Liver (tissue), 3 donors: ENCODE measurements around the gene PFN2.

Experiments
- ATF3 ChIP-seq: IDR thresholded peaks from 2 replicates; pipeline ENCODE4 v1.6.1; 2016; ENCODE audit warnings: antibody characterized with exemption
- CTCF ChIP-seq: fragments of 150-350 bp; IDR thresholded peaks from 2 replicates; pipeline ENCODE4 v1.5.1; 2017; ENCODE audit warnings: improper control_type of control experiment, low read depth, low read length; ENCODE audit not compliant: missing input control
- EGR1 ChIP-seq, 2 donors: IDR thresholded peaks; 2 replicates each; pipeline ENCODE4 v1.6.1; 2016 to 2018; ENCODE audit warnings: antibody characterized with exemption in 2 of 2, low read depth in 2 of 2
- FOXA1 ChIP-seq: IDR thresholded peaks from 2 replicates; pipeline ENCODE4 v1.6.1; 2016; ENCODE audit warnings: antibody characterized with exemption
- GABPA ChIP-seq, 2 donors: IDR thresholded peaks in 1 of 2; conservative IDR thresholded peaks in 1 of 2; 2 replicates each; pipeline ENCODE4 v1.6.1; 2016; ENCODE audit warnings: antibody characterized with exemption in 2 of 2, mild to moderate bottlenecking in 1 of 2, moderate library complexity in 1 of 2
- JUND ChIP-seq, 2 donors: IDR thresholded peaks; 2 replicates each; pipeline ENCODE4 v1.6.1; 2016; ENCODE audit warnings: antibody characterized with exemption in 2 of 2
- RAD21 ChIP-seq, 2 donors: IDR thresholded peaks; 2 replicates each; pipeline ENCODE4 v1.6.1; 2016; ENCODE audit warnings: antibody characterized with exemption in 2 of 2, mild to moderate bottlenecking in 2 of 2
- REST ChIP-seq: IDR thresholded peaks from 2 replicates; pipeline ENCODE4 v1.6.1; 2016; ENCODE audit warnings: antibody characterized with exemption, mild to moderate bottlenecking
- SP1 ChIP-seq: IDR thresholded peaks from 2 replicates; pipeline ENCODE4 v1.6.1; 2018; ENCODE audit warnings: antibody characterized with exemption, mild to moderate bottlenecking
- TAF1 ChIP-seq: conservative IDR thresholded peaks from 2 replicates; pipeline ENCODE4 v1.6.1; 2016; ENCODE audit warnings: antibody characterized with exemption, mild to moderate bottlenecking
- ZBTB33 ChIP-seq: IDR thresholded peaks from 2 replicates; pipeline ENCODE4 v1.6.1; 2016; ENCODE audit warnings: antibody characterized with exemption
- TF ChIP-seq, protein P1 (sequence below): IDR thresholded peaks from 2 replicates; pipeline ENCODE4 v1.6.1; 2016; ENCODE audit warnings: antibody characterized with exemption
- donor health status: healthy.
- donor health status: healthy.

DNA sequence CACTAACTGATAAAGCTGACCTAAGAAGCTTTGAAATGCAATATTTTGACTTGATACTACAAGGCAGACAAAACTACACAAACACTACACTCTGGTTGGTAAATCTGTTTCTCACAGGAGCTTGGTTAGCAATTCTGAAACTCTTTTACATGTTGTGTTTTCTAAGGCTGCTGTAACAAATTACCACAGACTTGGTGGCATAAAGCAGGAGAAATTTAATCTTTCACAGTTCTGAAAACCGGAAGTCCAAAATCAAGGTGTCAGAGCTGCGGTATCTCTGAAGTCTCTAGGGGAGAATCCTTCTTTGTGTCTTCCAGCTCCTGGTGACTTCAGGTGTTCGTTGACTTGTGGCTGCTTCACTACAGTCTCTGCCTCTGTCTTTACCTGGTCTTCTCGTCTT is 12.9 kb upstream of the PFN2 start:
- no peak for TF ChIP-seq JUND (IDR thresholded peaks at IDR 0.05)
- no peak for TF ChIP-seq CTCF
- TF ChIP-seq, protein P1, sequence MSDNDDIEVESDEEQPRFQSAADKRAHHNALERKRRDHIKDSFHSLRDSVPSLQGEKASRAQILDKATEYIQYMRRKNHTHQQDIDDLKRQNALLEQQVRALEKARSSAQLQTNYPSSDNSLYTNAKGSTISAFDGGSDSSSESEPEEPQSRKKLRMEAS, result no peak
- no peak for TF ChIP-seq REST
- no peak for TF ChIP-seq ATF3
- TF ChIP-seq SP1, result no peak
- no peak for TF ChIP-seq FOXA1
- TF ChIP-seq TAF1, result no peak
- TF ChIP-seq ZBTB33, result no peak
- TF ChIP-seq GABPA (IDR thresholded peaks at IDR 0.05 in 1 of 2, conservative IDR thresholded peaks at IDR 0.05 in 1 of 2), result no peak
- TF ChIP-seq EGR1 (IDR thresholded peaks at IDR 0.05; ENCODE audit: low read depth in 2 of 2), result no peak
- no peak for TF ChIP-seq RAD21 (IDR thresholded peaks at IDR 0.05)
